HG02938 (cell line): Measurements from ENCODE around the gene RPL18.
"Not testable (repeated sequence)": the region's sequence is repeated elsewhere in the genome, so short reads cannot be mapped to it uniquely, and the experiment has no call there.

Source experiments
- ATAC-seq: cut with Tn5 transposase; IDR thresholded peaks from one replicate; pipeline ENCODE4 v1.9.1; 2021; ENCODE audit warnings: mild to moderate bottlenecking, moderate library complexity; ENCODE audit not compliant: unreplicated experiment

The RPL18 gene

DNA sequence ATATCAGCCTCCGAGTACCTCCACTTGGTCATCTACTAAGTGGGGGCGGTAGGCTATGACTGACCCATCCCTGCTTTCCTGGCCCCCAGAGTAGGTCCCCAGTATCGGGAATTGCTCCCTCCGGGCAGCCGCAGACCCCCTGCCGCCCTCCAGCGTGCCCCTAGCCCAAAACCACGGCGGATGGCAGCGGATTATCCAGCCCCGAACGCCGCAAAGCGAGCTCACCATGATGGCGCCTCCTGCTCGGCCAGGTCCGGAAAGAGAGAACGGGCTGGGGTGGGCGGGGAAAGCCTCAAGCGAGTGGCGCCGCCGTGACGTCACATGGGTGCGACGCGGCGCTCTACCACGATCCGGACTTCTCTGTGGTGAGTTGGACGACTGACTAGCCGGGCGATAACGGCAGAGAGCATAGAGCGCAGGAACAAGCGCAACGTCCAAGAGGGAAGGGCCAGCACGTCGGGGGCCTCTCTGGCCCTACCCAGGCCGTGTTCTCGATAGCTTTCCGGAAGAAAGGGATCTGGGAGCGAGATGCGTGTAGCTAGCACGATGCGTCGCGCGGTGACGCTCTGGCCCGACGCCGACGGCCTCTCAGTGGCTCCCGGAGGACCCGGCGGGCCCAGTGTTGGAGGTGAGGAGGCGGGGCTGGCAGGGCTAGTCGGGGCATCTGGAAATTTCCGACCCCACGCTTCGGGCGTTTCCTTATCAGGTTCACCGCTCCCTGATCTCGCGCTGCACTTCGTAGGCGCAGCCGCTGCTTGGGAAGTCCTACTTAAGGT lies at the start of gene RPL18, which contains the start of gene SPHK2:
Gene RPL18, minus strand, starts transcription at position 263 of the 776 bp plus-strand sequence. Its CDS starts 35 bp downstream, at position 228.
Gene SPHK2, plus strand, starts transcription at position 591 of the 776 bp plus-strand sequence. CDS start 1,009 bp downstream, outside the sequence.
- ATAC-seq: peak; percentile 87

DNA sequence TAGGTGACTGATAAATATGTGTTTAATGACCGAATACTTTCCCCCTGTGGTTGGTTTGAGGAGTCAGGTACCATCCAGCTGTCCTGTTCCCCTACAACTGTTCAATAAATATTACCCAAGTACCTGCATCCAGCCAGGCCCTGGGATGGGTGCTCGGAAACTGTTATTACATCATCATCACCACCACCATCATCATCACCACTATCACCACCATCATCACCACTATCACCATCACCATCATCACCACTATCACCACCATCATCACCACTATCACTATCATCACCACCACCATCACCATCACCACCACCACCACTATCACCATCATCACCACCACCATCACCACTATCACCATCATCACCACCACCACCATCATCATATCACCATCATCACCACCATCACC lies 49.8 kb upstream of the RPL18 start:
- ATAC-seq: no peak

DNA sequence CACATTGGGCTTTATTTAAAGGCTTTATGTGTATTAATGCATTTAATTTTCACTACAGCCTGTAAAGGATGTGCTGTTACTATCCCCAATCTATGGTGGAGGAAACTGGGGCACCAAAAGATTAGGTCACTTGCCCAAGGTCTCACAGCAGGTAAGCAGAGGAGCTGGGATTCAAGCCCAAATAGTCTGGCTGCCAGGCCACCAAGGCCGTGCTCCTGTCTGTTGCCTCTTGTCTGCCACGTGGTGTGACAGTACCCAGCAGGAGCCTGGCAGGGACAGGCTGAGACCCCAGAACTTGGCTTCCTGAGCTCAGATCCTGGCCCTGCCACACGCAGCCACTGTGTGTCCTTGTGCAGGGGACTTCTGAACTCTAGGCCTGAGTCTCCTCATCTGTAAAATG lies 49.4 kb upstream of the RPL18 start:
- ATAC-seq: no peak

DNA sequence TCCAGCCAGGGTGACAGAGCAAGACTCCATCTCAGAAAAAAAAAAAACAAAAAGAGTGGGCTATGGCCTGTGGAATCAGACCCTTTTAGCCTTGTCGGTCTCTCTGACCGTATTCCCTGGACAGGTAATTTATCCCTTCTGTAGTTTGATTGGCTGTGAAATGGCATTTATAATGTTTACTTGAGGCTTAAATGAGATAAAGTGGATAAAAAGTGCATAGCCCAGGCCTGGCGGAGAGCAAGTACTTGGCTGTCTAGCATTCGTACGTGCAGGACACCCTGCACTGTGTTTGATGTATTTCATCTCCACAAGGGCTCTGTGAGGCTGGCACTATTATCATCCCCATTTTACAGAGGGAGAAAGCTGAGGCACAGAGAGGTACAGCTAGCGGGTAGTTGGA lies 46.8 kb upstream of the RPL18 start:
- ATAC-seq: no peak

DNA sequence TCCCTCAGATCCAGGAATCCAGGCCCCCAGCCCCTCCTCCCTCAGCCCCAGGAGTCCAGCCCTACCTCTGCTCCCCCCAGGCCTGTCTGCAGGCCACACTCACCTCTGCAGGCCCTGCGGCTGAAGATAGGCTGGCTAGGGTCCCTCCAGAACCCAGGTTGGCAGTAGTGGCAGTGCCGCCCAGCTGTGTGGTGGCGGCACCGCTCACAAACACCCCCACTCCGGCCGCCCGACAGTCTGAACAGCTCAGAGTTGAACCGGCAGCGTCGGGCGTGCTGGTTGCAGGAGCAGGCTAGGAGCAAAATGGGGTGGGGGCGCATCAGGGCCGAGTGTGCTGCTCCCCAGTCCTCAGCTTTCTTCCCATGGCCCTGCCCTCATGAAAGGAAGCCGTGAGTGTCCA lies 45.5 kb upstream of the RPL18 start:
- ATAC-seq: no peak

DNA sequence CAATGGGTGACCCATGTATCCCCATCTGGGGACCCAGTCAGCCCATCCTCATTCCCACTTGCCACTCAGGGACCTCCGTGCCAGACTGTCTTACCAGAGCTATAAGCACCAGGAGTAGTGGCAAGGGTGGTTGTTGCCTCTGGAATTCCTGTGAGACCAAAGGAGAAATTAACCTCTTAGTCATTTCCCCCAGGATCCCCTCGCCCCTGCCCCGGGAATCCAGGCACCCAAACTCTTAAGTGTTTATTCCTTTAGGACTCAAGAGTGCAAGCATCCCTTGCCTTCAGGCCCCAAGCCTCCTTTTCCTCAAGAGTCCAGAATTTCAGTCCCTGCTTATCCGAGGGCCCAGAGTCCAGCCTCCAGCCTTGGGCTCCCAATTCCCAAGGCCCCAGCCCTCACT lies 44.7 kb upstream of the RPL18 start:
- no peak for ATAC-seq

DNA sequence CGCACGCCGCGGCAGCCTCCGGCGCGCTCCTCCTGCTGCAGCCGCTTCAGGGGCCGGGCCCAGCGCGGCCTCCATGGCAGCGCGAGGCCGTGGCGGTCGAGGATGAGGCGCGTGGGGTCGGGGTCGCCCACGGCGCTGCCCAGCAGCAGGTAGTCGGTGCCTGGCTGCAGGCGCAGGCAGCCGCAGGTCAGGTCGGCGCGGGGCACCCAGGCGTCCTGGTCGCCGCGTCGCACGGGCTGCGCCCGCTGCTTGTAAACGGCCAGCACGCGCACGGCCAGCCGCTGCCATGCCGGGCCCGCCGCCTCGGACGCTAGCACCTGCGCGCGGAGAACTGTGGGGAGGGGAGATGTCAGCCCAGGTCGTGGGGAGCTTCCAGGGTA lies 42.7 kb upstream of the RPL18 start:
- ATAC-seq: no peak

DNA sequence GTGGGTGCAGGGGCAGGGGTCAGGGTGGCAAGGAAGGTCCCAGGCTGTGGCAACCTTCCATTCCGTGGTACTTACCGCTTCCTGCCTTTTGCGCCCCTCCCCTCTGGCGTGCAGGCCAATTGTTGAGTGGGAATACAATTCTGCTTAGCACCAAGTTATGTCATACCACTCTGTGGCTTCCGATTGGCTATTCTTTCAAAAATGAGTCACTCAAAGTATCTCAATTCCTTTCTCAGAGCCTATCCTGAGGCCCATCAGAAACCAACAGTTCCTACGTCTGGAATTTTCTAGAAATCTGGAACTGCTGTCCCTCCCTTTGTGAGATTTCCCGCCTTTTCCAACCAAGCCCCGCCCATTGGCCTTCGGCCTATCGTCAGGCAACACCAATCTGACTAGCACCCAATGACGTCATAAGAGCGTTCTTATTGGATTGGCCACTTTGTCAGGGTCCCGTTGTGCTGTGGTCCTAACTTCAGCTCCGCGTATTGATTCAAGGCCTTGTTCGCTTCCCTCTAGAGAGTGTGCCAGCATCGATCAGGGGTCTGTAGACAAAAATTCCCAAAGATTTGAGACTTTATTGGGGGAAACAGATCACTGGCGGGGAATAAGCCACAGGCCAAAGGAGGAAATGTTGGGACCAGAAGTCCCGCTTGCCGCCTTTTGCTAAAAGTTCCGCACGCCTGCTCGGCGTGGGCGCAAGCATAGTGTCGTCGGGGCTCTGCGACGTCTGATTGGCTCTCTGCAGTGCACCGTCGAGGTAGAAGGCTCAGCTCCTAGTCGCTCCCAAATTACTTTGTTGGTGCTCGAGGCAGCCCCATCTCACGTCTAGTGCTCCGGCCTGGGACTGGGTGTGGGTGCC lies 42.1 kb upstream of the RPL18 start:
- ATAC-seq: peak; percentile 84

- no peak for ATAC-seq
Measured at GRCh38 chr19:48659768-48660167, 40.8 kb upstream of the RPL18 start.

DNA sequence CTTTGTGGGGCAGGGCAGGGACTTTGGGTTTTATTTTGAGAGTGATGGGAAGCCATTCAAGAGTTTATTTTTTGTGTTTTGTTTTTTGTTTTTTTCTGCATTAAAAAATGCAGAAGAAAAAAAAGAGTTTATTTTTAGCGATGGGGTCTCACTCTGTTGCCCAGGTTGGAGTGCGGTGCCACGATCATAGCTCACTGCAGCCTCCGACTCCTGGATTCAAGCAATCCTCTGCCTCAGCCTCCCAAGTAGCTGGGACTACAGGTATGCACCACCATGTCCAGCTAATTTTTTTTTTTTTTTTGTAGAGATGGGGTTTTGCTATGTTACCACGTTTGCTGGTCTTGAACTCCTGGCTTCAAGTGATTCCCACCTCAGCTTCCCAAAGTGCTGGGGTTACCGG lies 39.5 kb upstream of the RPL18 start:
- ATAC-seq: no peak

DNA sequence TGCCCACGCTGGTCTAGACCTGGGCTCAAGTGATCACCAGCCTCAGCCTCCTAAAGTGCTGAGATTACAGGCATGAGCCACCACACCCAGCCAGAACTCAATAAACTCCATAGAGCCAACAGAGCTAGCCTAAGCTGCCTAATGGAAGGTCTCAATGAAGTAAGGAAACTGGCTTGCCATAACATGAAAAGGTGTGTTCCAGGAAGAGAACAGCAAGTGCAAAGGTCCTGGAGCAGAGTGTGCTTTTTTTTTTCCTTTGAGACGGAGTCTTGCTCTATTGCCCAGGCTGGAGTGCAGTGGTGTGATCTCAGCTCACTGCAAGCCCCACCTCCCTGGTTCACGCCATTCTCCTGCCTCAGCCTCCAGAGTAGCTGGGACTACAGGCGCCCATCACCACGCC lies 38.9 kb upstream of the RPL18 start:
- not testable (repeated sequence) for ATAC-seq

- no peak for ATAC-seq
Measured at GRCh38 chr19:48656840-48657474, 38.0 kb upstream of the RPL18 start.

- ATAC-seq: no peak
Measured at GRCh38 chr19:48654299-48655059, 35.5 kb upstream of the RPL18 start.

- no peak for ATAC-seq
Measured at GRCh38 chr19:48651683-48652048, 32.7 kb upstream of the RPL18 start.

DNA sequence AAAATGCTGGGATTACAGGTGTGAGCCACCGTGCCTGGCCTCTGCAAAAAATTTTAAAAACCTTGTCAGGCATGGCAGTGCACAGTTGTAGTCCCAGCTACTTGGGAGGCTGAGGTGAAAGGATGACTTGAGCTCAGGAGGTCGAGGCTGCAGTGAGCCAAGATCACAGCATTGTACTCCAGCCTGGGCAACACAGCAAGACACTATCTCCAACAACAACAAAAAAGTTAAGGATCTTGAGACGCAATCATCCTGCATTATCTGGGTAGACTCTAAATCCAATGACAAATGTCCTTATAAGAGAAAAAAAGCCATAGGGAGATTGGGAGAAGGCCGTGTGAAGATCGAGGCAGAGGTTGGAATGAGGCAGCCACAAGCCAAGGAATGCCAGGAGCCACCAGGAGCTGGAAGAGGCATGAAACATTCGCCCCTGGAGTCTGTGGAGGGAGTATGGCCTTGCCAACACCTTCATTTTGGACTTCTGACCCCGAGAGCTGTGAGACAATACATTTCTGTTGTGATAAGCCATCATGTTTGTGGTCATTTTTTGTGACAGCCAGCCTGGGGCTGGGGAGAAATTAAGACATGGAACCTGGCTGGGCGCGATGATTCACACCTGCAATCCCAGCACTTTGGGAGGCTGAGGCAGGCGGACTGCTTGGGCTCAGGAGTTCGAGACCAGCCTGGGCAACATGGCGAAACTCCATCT lies 32.1 kb upstream of the RPL18 start:
- no peak for ATAC-seq

DNA sequence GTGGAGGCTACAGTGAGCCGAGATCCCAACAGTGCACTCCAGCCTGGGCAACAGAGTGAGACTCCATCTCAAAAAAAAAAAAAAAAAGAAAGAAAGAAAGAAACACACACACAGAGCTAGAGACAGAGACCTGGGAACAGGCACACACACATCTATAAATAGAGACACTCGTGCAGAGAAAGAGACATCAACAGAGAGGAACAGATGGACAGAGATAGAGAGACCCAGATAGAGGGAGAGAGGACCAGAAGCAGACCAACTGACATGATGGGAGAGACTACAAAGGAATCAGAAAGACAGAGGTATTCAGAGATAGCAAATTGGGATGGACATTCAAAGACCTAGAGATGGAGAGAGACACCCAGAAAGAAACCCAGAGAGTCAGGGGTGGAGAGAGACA lies 29.2 kb upstream of the RPL18 start:
- ATAC-seq: no peak

GRCh38 chr19:48646722-48647216 lies 27.8 kb upstream of the RPL18 start:
- ATAC-seq: no peak

DNA sequence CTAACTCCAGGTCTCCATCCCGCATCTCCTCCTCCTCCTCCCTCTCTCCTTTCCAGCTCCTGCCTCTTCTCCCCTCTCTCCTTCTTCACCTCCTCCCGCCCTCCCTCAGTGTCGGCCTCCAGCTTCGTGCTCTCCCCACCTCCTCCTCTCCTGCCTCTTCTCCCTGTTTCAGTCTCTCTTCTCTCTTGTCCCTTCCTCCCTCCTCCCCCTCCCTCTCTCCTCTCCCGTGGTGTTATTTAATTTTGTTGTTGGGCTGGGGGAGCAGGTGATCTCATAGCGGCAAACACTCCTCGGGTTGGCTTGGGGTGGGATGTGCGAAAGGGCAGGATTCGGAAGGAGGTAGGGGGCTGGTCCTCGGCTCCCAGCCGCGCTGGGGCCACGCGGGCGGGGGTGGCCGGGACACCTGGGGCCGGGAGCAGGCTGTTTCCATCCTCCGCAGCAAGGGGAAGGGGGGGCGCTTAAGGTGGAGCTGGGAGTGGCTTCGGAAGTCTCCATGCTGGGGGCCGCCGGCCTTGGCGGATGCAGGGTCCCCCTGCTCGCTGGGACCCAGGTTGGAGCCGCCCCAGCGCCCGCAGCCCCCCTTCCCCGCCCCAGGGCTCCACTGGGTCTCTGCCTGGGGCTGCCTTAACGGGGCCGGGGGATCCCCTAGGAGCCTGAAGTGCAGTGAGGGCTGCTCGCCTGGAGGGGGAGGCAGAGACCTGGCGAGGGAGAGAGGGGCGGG lies 27.2 kb upstream of the RPL18 start, which contains the start of gene CA11:
Gene CA11, minus strand, starts transcription at position 187 of the 721 bp plus-strand sequence. CDS start 555 bp downstream, outside the sequence.
- peak; percentile 58 for ATAC-seq

- no peak for ATAC-seq
Measured at GRCh38 chr19:48645620-48646000, 26.6 kb upstream of the RPL18 start.
